BJ (cell line): Measurements from ENCODE around the gene SEBOX. TPM values are rescaled to one million over a fixed set of nuclear protein-coding genes. Genes with fewer than 3 reads are reported as not detected.

ENCODE experiments used
- CTCF ChIA-PET: fragments of 350-600 bp; formaldehyde crosslinking; extraction: SDS; loops from one replicate; lab custom pipeline; 2021; ENCODE audit warnings: antibody characterized with exemption, inconsistent platforms; lab: Yijun Ruan, JAX
- POLR2A ChIA-PET: fragments of 300-600 bp; sonication (Branson Sonifier 250); formaldehyde crosslinking; extraction: SDS; loops from one replicate; lab custom pipeline; 2021; ENCODE audit warnings: antibody characterized with exemption; lab: Charles Lee
- DNase-seq: peaks from one replicate; pipeline ENCODE4 v3.0.0-alpha.2; 2011; ENCODE audit warnings: low read depth
- H3K27me3 ChIP-seq: 2 replicates; pipeline ENCODE4 v1.6.0; 2011; ENCODE audit warnings: low read length; ENCODE audit not compliant: control insufficient read depth, insufficient read depth
- H3K36me3 ChIP-seq: 2 replicates; pipeline ENCODE4 v1.5.1; 2011; ENCODE audit warnings: low read length; ENCODE audit not compliant: control insufficient read depth, insufficient read depth
- H3K4me3 ChIP-seq: 2 replicates; pipeline ENCODE4 v1.5.1; 2011; ENCODE audit warnings: low read depth, mild to moderate bottlenecking, control low read depth, low read length
- polyA plus RNA-seq: library from polyadenylated mRNA; depleted of rRNA; stranded (reverse); fragments of >200 nt; gene quantifications from 2 replicates; pipeline ENCODE4 v1.2.3, GENCODE V29; 2011; rRNA removed
- TF ChIP-seq, protein P1 (sequence below): IDR thresholded peaks from 2 replicates; pipeline ENCODE4 v1.5.1; 2011; ENCODE audit warnings: low read depth, mild to moderate bottlenecking, control low read depth, inconsistent platforms, low read length, moderate library complexity; ENCODE audit not compliant: insufficient read depth

SEBOX gene
- polyA plus RNA-seq, 1 experiment: not detected

DNA sequence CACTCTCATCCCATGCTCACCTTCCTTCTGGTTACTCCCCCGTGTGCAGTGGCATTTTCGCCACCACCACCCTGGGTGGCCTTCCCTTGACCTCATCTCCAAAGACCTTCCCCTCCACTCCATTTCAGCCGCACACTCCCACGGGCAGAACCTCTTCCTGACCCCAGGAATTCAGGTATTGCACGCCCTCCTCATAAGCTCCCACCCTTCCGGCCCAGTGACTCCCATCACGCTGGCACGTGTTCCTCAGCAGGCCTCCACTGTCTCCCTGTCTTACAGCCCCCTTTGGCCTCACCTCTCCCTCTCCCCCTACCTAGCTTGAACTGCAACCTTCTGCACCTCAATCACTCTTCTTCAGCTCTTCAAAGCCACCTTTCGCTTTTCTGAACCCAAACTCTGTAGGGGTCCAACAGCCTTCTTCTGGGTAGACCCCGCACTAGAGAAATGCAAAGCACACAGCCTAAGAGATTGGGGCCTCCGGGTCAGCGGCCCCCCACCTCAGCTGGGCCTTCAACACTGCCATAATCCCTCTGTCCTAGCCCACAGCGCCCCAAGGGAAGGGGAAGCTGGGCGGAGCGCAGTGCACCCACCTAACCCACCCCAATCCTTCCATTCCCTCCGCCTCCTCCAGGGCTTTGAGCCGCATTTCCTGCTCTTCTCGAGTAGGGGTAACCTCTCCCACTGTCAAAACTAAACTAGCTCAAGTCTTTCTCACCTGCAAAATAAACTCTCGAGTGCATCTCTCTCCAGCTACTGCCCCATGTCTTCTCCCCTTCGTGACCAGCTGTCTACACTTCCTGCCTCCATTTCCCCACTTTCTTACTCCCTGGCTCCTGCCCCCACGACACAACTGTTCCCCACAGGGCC is 47.7 kb downstream of the SEBOX start:
- H3K27me3 ChIP-seq: no peaks in the 10 kb centered on the region
- H3K36me3 ChIP-seq: no peaks in the 10 kb centered on the region
- no peak overlapping the region for H3K4me3 ChIP-seq
- ChIA-PET POLR2A (no interaction called here), CTCF (interaction anchor here (0.7 to 1.8 kb wide), 3 partner anchors 18 to 512 kb away, joined by 3 to 5 read pairs (median 4); partner anchors contain the start of gene IFT20)
- no peak for DNase-seq
- TF ChIP-seq, protein P1, sequence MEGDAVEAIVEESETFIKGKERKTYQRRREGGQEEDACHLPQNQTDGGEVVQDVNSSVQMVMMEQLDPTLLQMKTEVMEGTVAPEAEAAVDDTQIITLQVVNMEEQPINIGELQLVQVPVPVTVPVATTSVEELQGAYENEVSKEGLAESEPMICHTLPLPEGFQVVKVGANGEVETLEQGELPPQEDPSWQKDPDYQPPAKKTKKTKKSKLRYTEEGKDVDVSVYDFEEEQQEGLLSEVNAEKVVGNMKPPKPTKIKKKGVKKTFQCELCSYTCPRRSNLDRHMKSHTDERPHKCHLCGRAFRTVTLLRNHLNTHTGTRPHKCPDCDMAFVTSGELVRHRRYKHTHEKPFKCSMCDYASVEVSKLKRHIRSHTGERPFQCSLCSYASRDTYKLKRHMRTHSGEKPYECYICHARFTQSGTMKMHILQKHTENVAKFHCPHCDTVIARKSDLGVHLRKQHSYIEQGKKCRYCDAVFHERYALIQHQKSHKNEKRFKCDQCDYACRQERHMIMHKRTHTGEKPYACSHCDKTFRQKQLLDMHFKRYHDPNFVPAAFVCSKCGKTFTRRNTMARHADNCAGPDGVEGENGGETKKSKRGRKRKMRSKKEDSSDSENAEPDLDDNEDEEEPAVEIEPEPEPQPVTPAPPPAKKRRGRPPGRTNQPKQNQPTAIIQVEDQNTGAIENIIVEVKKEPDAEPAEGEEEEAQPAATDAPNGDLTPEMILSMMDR: no peak

DNA sequence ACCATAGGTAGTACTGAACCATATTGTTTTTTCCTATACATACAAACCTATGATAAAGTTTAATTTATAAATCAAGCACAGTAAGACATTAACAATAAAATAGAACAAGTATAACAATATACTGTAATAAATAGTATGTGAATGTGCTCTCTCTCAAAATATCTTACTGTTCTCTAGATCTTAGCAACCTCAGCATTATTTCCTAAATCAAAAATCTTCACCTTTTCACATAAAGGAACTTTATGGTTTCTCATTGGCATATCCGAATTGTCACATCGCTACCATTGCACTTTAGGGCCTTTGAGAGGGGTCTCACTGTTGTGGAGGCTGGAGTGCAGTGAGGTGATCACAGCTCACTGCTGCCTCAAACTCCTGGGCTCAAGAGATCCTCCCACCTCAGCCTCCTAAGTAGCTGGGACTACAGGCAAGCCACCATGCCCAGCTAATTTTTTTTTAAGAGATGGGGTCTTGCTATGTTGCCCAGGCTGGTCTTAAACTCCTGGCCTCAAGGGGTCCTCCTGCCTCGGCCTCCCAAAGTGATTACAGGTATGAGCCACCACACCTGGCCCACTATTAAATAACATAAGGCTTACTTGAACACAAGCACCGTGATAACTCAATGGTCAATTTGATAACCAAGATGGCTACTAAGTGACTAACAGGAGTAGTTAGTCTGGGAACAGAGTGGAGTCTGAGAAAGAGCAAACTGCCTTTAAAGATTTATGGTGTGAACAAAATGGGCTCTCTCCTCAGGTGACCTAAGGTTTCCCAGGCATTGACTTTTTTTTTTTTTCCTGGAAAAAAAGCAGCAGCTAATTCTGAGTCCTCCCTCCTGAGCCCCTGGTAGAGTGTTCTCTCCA is 48.9 kb downstream of the SEBOX start:
- H3K4me3 ChIP-seq: no peak overlapping the region
- H3K36me3 ChIP-seq: no peaks in the 10 kb centered on the region
- no peak for DNase-seq
- POLR2A ChIA-PET: no interaction called here
- TF ChIP-seq, protein P1: no peak
- CTCF ChIA-PET: no interaction called here
- H3K27me3 ChIP-seq: no peaks in the 10 kb centered on the region

DNA sequence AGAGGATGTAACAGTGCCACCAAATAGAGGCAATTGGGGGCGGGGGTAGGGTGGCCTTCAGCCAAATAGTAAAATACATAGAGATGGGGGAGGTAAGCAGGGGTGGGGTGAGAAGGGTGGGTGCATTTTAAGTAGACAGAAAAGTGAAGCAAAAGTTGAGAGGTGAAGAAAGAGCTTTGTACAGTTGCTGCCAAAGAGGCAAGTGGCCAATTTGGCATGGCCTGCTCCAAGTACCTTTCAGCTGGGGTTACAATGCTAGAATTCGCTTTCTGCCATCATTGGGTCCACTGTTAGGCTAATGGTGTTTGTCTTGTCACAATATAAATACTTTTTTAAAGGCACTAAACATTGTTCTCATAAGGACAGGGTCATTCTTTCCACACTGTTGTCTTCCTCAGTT is 51.2 kb downstream of the SEBOX start:
- no peak for DNase-seq
- Histone ChIP-seq H3K27me3 (no peaks in the 10 kb centered on the region), H3K4me3 (no peak overlapping the region), H3K36me3 (no peaks in the 10 kb centered on the region)
- CTCF ChIA-PET: no interaction called here
- POLR2A ChIA-PET: no interaction called here
- TF ChIP-seq, protein P1: no peak

Other genes with a start within 250 kb of the SEBOX start
- 12.5 and 17.5 TPM in 2 replicates for gene TMEM97, start 46.0 kb downstream of the SEBOX start, polyA plus RNA-seq
- gene IFT20, start 29.7 kb downstream of the SEBOX start, polyA plus RNA-seq: 39.1 and 53.2 TPM in 2 replicates
- gene TNFAIP1, start 29.4 kb downstream of the SEBOX start, polyA plus RNA-seq: 80.7 and 166 TPM in 2 replicates
- 106 and 141 TPM in 2 replicates for gene POLDIP2, start 7.7 kb downstream of the SEBOX start, polyA plus RNA-seq
- gene VTN, start 5.1 kb upstream of the SEBOX start, polyA plus RNA-seq: 1.9 and 4.2 TPM in 2 replicates
- gene SARM1, start 6.5 kb upstream of the SEBOX start, polyA plus RNA-seq: 8.7 and 13.4 TPM in 2 replicates
- 5.2 and 5.9 TPM in 2 replicates for gene SLC46A1, start 41.0 kb upstream of the SEBOX start, polyA plus RNA-seq
- not detected in 2 replicates for gene SLC13A2, start 108.4 kb upstream of the SEBOX start, polyA plus RNA-seq
- not detected in 2 replicates for gene FOXN1, start 141.1 kb upstream of the SEBOX start, polyA plus RNA-seq
- 82.8 and 150 TPM in 2 replicates for gene UNC119, start 187.4 kb upstream of the SEBOX start, polyA plus RNA-seq
- gene PIGS, start 206.3 kb upstream of the SEBOX start, polyA plus RNA-seq: 33.4 and 99.5 TPM in 2 replicates
- gene ALDOC, start 211.7 kb upstream of the SEBOX start, polyA plus RNA-seq: 50.0 and 65.4 TPM in 2 replicates
- gene SPAG5, start 233.8 kb upstream of the SEBOX start, polyA plus RNA-seq: 36.1 and 41.3 TPM in 2 replicates
- gene RSKR, start 249.0 kb upstream of the SEBOX start, polyA plus RNA-seq: 3.7 and 4.8 TPM in 2 replicates